GM10847 (cell line): ENCODE data around the gene VANGL1.

Experiments
- POLR2A ChIP-seq: IDR thresholded peaks from 2 replicates; pipeline ENCODE4 v1.6.1; 2011; ENCODE audit not compliant: insufficient read length; ENCODE audit errors: extremely low read depth

VANGL1 gene

DNA sequence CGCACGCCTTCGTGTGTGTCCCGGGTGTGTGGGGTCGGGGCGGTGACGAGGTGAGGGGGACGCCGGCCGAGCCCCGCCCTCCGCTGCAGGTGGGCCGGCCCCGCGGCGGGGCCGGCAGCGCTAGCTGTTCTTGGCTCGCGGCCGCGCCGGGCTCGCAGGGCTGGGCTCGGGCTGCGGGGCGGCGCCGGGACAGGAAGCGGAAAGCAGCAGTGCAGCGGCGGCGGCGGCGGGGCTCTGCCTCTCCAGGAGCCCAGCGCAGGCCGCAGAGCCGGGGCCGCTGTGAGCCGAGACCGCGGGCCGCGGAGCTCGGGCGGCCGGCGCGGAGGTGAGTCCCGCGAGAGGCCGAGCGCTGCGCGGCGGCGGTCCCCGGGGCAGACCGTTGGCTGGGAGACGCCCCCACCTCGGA lies at the start of gene VANGL1:
Gene VANGL1 (plus strand): TSS at position 209 of the 406 bp plus-strand sequence. CDS start 9,444 bp downstream, outside the sequence.
- peak; percentile 36 for TF ChIP-seq POLR2A

DNA sequence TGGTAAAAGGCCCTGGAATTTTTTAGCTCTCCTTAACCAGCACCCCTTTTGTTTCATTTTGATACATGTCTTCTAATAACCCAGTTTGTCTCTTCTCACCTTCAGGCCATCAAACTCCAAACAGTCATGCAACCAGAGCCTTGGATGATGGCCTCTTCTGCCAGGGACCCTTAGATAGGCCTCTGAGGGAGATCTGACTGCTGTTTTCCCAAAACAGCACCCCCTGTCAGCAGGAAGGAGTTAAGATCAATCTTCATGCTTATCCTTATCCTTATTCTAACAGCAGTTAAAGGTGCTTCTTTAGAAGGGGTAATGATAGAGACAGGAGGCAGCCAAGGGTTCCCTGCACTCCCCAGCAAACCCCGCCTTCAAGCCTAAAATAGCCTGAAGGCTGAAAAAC lies 49.5 kb upstream of the VANGL1 start:
- no peak for TF ChIP-seq POLR2A

- no peak for TF ChIP-seq POLR2A
Observed at GRCh38 chr1:115593365-115594259, 48.2 kb upstream of the VANGL1 start.

DNA sequence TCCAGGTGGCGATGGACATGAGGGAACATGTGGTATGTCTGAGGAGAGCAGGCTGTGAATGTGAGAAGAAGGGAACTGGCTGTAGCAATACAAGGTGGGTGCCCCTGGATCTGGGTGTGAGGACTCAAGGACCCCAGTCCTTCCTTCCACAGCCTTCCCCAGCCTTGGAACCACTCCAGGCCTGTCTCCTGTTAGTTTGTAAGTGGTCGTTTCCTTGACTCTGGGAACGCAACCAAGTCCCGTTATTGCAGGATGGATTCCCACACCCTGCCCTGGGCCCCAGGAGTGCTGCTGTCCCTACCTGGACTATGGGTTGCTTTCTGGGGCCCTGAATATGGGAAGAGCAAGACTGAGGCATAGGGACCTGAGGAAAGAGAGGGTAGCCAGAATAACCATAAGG lies 47.2 kb upstream of the VANGL1 start:
- no peak for TF ChIP-seq POLR2A

DNA sequence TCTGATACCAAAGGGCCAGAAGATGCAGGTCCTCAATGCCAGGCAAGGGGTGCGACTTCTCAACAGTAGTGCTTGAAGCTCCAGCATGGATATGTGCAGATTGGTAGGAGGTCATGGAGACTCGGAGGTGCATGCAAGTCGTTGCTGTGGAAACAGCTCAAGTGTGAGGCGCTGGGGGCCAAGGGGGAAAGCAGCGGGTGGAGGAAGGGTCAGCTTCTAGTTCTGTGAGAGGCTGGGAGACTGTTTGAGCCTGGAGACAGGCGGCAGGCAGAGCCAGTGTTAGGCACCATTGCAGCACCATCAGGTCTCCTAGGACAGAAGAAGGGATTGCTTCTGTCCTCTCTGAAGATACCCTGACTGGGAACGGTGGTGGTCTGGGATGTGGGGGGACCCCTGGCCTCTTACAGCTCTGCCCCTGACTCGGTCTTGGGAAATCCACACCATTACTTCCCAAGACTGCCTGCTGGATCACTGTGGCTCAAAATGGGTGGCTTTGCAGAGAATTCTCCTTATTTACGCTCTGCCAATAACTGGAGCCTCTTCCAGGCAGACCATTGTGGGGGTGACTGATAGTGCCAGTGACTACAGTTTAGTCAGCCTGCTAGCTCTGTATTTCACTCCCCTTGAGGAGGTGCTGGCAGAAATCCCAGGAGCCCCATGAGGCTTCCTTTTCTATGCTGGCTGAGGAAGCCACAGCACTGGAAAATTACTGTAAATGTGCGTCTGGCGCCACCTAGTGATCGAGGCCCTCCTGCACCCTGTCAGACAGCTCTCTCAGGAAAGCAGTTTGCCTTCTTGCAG lies 46.3 kb upstream of the VANGL1 start:
- no peak for TF ChIP-seq POLR2A

DNA sequence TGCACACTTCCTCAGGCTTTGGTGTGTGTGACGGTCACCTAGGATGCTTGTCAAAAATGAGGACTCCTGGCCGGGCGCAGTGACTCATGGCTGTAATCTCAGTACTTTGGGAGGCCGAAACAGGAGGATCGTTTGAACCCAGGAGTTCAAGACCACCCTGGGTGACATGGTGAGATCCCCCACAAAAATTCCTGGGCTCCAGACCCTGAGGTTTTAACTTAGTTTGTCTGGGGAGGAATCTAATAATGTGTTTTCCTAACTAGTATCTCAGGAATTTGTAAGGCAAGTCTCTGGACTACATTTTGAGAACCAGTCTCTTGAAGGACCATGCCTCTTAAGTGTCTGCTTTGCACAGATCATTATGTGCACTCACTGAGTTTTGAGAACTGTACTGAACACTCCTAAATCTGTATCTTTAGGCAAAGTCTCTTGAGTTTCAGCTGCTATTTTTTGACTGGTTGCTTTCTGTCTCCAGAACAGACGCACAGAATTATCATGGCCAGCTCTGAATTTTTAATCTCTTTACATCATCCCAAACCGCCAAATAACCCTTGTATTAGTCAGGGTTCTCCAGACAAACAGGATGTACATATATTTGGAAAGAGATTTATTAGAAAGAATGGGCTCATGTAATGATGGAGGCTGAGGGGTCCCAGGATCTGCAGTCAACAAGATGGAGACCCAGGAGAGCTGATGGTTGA lies 45.5 kb upstream of the VANGL1 start:
- no peak for TF ChIP-seq POLR2A

DNA sequence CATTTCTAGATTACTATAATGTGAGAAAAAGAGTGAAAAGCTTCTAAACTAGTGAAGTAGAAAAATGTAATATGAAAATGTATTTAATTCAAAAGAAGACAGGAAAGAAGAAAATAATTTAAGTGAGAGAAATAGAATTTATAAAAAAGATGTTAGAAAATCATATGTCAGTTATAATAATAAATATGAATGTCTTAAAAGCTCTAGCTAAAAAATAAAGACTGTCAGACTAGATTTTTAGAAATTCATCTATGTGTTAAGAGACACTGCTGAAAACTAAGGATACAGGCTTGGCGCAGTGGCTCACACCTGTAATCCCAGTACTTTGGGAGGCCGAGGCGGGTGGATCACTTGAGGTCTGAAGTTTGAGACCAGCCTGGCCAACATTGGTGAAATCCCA lies 37.3 kb upstream of the VANGL1 start:
- no peak for TF ChIP-seq POLR2A

GRCh38 chr1:115606305-115606704 lies 35.5 kb upstream of the VANGL1 start:
- TF ChIP-seq POLR2A: no peak

GRCh38 chr1:115609021-115609420 lies 32.7 kb upstream of the VANGL1 start:
- no peak for TF ChIP-seq POLR2A

- no peak for TF ChIP-seq POLR2A
Observed at GRCh38 chr1:115613767-115614166, 28.0 kb upstream of the VANGL1 start.

DNA sequence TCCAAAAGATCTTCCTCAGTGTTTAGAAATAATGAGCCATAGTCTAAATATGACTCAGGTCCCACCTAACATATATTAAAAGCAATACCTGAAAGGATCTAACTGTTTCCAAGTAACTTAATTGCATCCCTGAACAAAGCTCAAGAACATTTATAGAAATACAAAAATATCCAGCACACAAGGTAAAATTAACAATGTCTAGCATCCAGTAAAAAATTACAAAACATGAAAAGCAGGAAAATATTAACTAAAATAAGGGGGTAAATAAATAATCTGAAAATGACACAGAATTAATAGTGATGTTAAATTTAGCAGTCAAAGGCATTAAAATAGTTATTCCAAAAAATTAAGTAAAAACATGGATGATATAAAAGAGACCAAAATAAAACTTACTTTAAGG lies 21.3 kb upstream of the VANGL1 start:
- TF ChIP-seq POLR2A: no peak

- TF ChIP-seq POLR2A: no peak
Observed at GRCh38 chr1:115620950-115621349, 20.8 kb upstream of the VANGL1 start.

DNA sequence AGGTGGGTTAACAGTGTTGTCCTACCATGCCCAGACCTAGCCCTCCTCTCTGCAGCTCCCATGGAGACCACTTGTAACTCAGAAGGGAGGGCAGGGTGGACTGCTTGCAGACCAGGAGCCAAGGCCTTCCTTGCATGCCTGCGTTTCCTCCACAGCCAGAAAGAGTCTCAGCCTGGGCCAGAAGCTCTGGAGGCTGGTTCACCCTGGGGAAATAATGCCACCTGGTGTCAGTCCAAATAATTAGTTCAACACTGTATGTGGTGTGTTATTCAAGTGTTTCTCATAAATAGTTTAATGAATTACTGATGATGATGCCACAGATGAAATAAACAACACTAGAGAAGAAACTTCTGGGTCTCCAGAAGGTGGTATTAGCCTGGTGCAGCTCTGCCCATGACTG lies 16.9 kb upstream of the VANGL1 start:
- no peak for TF ChIP-seq POLR2A

GRCh38 chr1:115630342-115630741 lies 11.4 kb upstream of the VANGL1 start:
- TF ChIP-seq POLR2A: no peak

- TF ChIP-seq POLR2A: no peak
Observed at GRCh38 chr1:115632251-115633026, 9.3 kb upstream of the VANGL1 start.
